ENCODE results near the gene JPH4. TPM values are rescaled to one million over a fixed set of nuclear protein-coding genes. Genes with fewer than 3 reads are reported as not detected.
"Not testable (repeated sequence)": the region's sequence is repeated elsewhere in the genome, so short reads cannot be mapped to it uniquely, and the experiment has no call there.

Gene JPH4
- total RNA-seq, 2 experiments from 2014 or later = 0.05 TPM; not detected in 1

DNA sequence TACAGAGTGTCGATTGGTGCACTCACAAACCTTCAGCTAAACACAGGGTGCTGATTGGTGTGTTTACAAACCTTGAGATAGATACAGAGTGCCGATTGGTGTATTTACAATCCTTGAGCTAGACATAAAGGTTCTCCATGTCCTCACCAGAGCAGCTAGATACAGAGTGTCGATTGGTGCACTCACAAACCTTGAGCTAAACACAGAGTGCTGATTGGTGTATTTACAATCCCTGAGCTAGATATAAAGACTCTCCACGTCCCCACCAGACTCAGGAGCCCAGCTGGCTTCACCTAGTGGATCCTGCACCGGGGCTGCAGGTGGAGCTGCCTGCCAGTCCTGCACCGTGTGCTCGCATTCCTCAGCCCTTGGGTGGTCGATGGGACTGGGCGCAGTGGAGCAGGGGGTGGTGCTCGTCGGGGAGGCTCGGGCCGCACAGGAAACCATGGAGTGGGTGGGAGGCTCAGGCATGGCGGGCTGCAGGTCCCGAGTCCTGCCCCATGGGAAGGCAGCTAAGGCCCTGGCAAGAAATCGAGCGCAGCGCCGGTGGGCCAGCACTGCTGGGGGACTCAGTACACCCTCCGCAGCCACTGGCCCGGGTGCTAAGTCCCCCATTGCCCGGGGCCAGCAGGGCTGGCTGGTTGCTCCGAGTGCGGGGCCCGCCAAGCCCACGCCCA lies 6.1 kb upstream of the JPH4 start:
- H3K9me3 Mint-ChIP-seq; H3K27ac Mint-ChIP-seq; H3K4me1 Mint-ChIP-seq (ENCODE audit: low read depth); intact Hi-C loops (cut with micrococcal nuclease); DNase-seq; H3K36me3 Mint-ChIP-seq (ENCODE audit: low read depth); H3K4me3 Mint-ChIP-seq: not testable (repeated sequence)
- peaks cover 28% of the 10 kb centered on the region for H3K27me3 Mint-ChIP-seq (ENCODE audit: low read depth)
- CTCF ChIA-PET = interaction anchor here (1.2 to 1.8 kb wide), 3 partner anchors 47 to 81 kb away, joined by 3 to 5 read pairs (median 3); no protein-coding TSS in a partner anchor

- CTCF ChIA-PET = interaction anchor here (0.6 to 1.8 kb wide), 3 partner anchors 48 to 238 kb away, joined by 3 to 5 read pairs (median 3); no protein-coding TSS in a partner anchor
- H3K27ac Mint-ChIP-seq; intact Hi-C loops (cut with micrococcal nuclease); H3K36me3 Mint-ChIP-seq (ENCODE audit: low read depth); DNase-seq; H3K4me1 Mint-ChIP-seq (ENCODE audit: low read depth); H3K9me3 Mint-ChIP-seq; H3K4me3 Mint-ChIP-seq: not testable (repeated sequence)
- H3K27me3 Mint-ChIP-seq (ENCODE audit: low read depth) = peaks cover 32% of the 10 kb centered on the region
Observed at GRCh38 chr14:23583761-23584526, 5.4 kb upstream of the JPH4 start.

GRCh38 chr14:23582906-23583760 lies 4.5 kb upstream of the JPH4 start:
- no peak overlapping the region for H3K27ac Mint-ChIP-seq
- H3K27me3 Mint-ChIP-seq (ENCODE audit: low read depth) = peaks cover 34% of the 10 kb centered on the region
- CTCF ChIA-PET = interaction anchor here (0.6 to 1.8 kb wide), 4 partner anchors 20 to 507 kb away, joined by 3 to 5 read pairs (median 3); no protein-coding TSS in a partner anchor
- peaks cover 9% of the 10 kb centered on the region for H3K4me1 Mint-ChIP-seq (ENCODE audit: low read depth)
- H3K9me3 Mint-ChIP-seq = no peaks in the 10 kb centered on the region
- H3K36me3 Mint-ChIP-seq (ENCODE audit: low read depth) = no peaks in the 10 kb centered on the region
- intact Hi-C loops (cut with micrococcal nuclease) = no loop called here
- H3K4me3 Mint-ChIP-seq = no peak overlapping the region
- no peak for DNase-seq

GRCh38 chr14:23580948-23581281 lies 2.3 kb upstream of the JPH4 start:
- no peak overlapping the region for H3K27ac Mint-ChIP-seq
- intact Hi-C loops (cut with micrococcal nuclease) = no loop called here
- no peaks in the 10 kb centered on the region for H3K36me3 Mint-ChIP-seq (ENCODE audit: low read depth)
- H3K4me1 Mint-ChIP-seq (ENCODE audit: low read depth) = peaks cover 19% of the 10 kb centered on the region
- H3K9me3 Mint-ChIP-seq = no peaks in the 10 kb centered on the region
- CTCF ChIA-PET = interaction anchor here (1.7 to 2.2 kb wide), 2 partner anchors 9 to 51 kb away, joined by 5 to 7 read pairs; no protein-coding TSS in a partner anchor
- H3K4me3 Mint-ChIP-seq = no peak overlapping the region
- DNase-seq = no peak
- H3K27me3 Mint-ChIP-seq (ENCODE audit: low read depth) = peaks cover 43% of the 10 kb centered on the region

- no peaks in the 10 kb centered on the region for H3K9me3 Mint-ChIP-seq
- intact Hi-C loops (cut with micrococcal nuclease) = no loop called here
- H3K27me3 Mint-ChIP-seq (ENCODE audit: low read depth) = peaks cover 42% of the 10 kb centered on the region
Observed at GRCh38 chr14:23580152-23580926, 1.7 kb upstream of the JPH4 start.

GRCh38 chr14:23579739-23580138 lies 1.1 kb upstream of the JPH4 start:
- peaks cover 45% of the 10 kb centered on the region for H3K27me3 Mint-ChIP-seq (ENCODE audit: low read depth)
- H3K4me3 Mint-ChIP-seq = no peak overlapping the region
- no peaks in the 10 kb centered on the region for H3K9me3 Mint-ChIP-seq
- CTCF ChIA-PET = interaction anchor here (2.2 kb wide), 1 partner anchor 52 kb away, joined by 7 read pairs; no protein-coding TSS in a partner anchor
- H3K4me1 Mint-ChIP-seq (ENCODE audit: low read depth) = peaks cover 19% of the 10 kb centered on the region
- intact Hi-C loops (cut with micrococcal nuclease) = no loop called here
- no peak overlapping the region for H3K27ac Mint-ChIP-seq
- no peaks in the 10 kb centered on the region for H3K36me3 Mint-ChIP-seq (ENCODE audit: low read depth)
- no peak for DNase-seq

More at GRCh38 chr14:23580152-23580926, 1.7 kb upstream of the JPH4 start:
- DNase-seq = no peak
- H3K4me3 Mint-ChIP-seq = no peak overlapping the region
- H3K36me3 Mint-ChIP-seq (ENCODE audit: low read depth) = no peaks in the 10 kb centered on the region
- H3K4me1 Mint-ChIP-seq (ENCODE audit: low read depth) = peaks cover 19% of the 10 kb centered on the region
- no peak overlapping the region for H3K27ac Mint-ChIP-seq
- CTCF ChIA-PET = interaction anchor here (1.7 to 2.2 kb wide), 2 partner anchors 9 to 52 kb away, joined by 5 to 7 read pairs; no protein-coding TSS in a partner anchor

DNA sequence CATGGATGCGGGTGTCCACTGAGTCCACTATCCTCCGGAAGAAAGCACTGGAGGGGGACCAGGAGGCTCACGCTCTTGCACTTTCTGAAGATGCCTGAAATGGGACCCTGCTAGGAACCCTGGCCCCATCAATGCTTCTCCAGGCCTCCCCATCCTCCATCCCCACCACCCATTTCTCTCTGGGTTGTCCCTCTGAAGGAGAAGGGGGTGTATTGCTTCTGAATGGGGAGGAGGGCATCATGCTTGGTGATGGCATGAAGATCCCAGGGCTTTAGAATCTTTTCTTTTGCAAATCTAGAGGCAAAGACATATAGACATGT lies 681 bp upstream of the JPH4 start:
- H3K4me3 Mint-ChIP-seq = no peak overlapping the region
- peaks cover 42% of the 10 kb centered on the region for H3K27me3 Mint-ChIP-seq (ENCODE audit: low read depth)
- H3K36me3 Mint-ChIP-seq (ENCODE audit: low read depth) = no peaks in the 10 kb centered on the region
- H3K4me1 Mint-ChIP-seq (ENCODE audit: low read depth) = peaks cover 19% of the 10 kb centered on the region
- DNase-seq = no peak
- H3K9me3 Mint-ChIP-seq = no peaks in the 10 kb centered on the region
- H3K27ac Mint-ChIP-seq = no peak overlapping the region
- CTCF ChIA-PET = no interaction called here
- intact Hi-C loops (cut with micrococcal nuclease) = no loop called here

- Mint-ChIP-seq H3K27ac (no peak overlapping the region), H3K36me3 (ENCODE audit: low read depth) (no peaks in the 10 kb centered on the region), H3K4me3 (no peak overlapping the region), H3K9me3 (no peaks in the 10 kb centered on the region), H3K27me3 (ENCODE audit: low read depth) (peaks cover 37% of the 10 kb centered on the region), H3K4me1 (ENCODE audit: low read depth) (peaks cover 19% of the 10 kb centered on the region)
- DNase-seq = no peak
- intact Hi-C loops (cut with micrococcal nuclease) = no loop called here
- CTCF ChIA-PET = interaction anchor here (0.7 kb wide), 1 partner anchor 22 kb away, joined by 3 read pairs; no protein-coding TSS in a partner anchor
Observed at GRCh38 chr14:23577710-23578392, 739 bp downstream of the JPH4 start.

DNA sequence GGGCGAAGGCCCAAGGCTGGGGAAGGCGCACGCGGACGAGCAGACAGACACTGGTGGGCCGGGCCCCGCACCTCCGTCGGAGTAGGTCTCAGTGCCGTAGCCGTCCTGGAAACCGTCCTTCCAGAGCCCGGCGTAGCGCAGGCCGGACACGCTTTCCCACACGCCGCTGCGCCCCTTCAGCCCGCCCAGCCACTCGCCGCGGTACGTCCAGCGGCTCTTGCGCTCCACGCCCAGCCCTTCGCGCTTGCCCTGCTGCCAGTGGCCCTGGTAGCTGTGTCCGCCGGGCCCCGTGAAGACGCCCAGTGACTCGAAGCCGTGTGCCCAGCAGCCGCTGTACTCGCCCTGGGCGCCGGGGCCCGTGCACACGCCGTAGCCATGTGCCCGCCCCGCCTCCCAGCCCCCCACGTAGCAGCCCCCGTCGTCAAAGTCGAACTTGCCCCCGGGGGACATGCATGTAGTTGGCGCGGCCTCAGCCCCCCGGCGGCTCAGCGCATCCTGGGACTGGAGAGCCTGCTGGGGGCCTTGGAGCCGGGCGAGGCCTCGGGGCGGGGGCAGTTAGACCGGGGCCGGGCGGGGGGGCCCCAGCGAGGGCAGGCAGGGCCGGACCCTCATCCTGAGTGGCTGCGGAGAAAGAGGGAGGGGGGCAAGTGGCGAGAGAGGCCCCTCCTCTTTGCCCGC lies 1.4 kb downstream of the JPH4 start:
- intact Hi-C loops (cut with micrococcal nuclease) = no loop called here
- Mint-ChIP-seq H3K9me3 (no peaks in the 10 kb centered on the region), H3K4me3 (peak overlapping the region; percentile 47), H3K27ac (no peak overlapping the region), H3K4me1 (ENCODE audit: low read depth) (peaks cover 19% of the 10 kb centered on the region), H3K27me3 (ENCODE audit: low read depth) (peaks cover 31% of the 10 kb centered on the region), H3K36me3 (ENCODE audit: low read depth) (no peaks in the 10 kb centered on the region)
- no peak for DNase-seq
- CTCF ChIA-PET = no interaction called here

GRCh38 chr14:23573384-23574015 lies 5.1 kb downstream of the JPH4 start:
- H3K27ac Mint-ChIP-seq = no peak overlapping the region
- intact Hi-C loops (cut with micrococcal nuclease) = no loop called here
- CTCF ChIA-PET = interaction anchor here (1.5 to 2.2 kb wide), 2 partner anchors 11 to 13 kb away, joined by 6 to 12 read pairs; no protein-coding TSS in a partner anchor
- H3K27me3 Mint-ChIP-seq (ENCODE audit: low read depth) = peaks cover 20% of the 10 kb centered on the region
- H3K4me1 Mint-ChIP-seq (ENCODE audit: low read depth) = peaks cover 20% of the 10 kb centered on the region
- H3K4me3 Mint-ChIP-seq = no peak overlapping the region
- no peak for DNase-seq
- H3K36me3 Mint-ChIP-seq (ENCODE audit: low read depth) = no peaks in the 10 kb centered on the region
- H3K9me3 Mint-ChIP-seq = no peaks in the 10 kb centered on the region
